ENCODE results near the gene TTLL9. TPM values are rescaled to one million over a fixed set of nuclear protein-coding genes. Genes with fewer than 3 reads are reported as not detected.

The TTLL9 gene
- total RNA-seq, 1 donor from 2014 or later: 0.37 TPM

DNA sequence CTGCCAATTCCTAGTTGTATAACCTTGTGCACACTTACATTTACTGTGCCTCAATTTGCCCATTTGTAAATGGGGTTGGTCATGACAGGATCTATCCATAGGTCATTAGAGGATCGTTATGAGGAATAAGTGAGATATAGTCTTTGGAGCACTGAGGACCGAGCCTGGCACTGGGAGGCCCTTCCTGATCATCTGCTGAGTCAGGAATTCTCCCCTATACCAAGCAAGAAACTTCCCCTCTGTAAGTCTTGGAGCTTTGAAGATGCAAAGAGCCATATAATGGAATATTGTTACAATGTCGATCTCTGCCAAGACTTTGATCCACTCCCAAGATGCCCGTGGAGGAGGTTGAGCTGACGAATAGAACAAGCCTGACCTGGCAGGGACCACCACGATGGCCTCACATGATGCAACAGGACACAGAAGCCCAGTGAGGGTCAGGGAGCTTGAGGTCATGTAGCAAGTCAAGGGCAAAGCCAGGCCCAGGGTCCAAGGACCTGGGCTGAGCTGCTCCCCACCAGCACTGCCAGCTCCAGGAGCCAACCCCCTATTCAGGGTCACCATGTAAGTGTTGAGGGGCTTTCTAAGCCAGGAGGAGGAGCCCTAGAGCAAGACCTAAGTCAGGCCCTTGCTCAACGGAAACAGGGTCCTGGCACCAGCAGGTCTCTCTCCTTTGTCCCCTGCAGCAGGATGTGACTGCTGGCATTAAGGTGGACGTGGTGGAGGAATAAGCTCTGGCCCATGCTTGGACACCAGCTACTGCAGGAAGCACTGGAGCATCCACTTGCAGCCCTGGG lies 64.7 kb downstream of the TTLL9 start:
- no peaks in the 10 kb centered on the region for H3K36me3 Mint-ChIP-seq (ENCODE audit: low read depth)
- no peaks in the 10 kb centered on the region for H3K9me3 Mint-ChIP-seq (ENCODE audit: low read depth)
- H3K4me1 Mint-ChIP-seq (ENCODE audit: low read depth): no peaks in the 10 kb centered on the region
- no peak overlapping the region for H3K4me3 Mint-ChIP-seq (ENCODE audit: unreplicated experiment)
- no peak overlapping the region for H3K27ac Mint-ChIP-seq (ENCODE audit: unreplicated experiment)
- H3K27me3 Mint-ChIP-seq (ENCODE audit: low read depth): peaks cover 25% of the 10 kb centered on the region
- TF ChIP-seq, protein P1, sequence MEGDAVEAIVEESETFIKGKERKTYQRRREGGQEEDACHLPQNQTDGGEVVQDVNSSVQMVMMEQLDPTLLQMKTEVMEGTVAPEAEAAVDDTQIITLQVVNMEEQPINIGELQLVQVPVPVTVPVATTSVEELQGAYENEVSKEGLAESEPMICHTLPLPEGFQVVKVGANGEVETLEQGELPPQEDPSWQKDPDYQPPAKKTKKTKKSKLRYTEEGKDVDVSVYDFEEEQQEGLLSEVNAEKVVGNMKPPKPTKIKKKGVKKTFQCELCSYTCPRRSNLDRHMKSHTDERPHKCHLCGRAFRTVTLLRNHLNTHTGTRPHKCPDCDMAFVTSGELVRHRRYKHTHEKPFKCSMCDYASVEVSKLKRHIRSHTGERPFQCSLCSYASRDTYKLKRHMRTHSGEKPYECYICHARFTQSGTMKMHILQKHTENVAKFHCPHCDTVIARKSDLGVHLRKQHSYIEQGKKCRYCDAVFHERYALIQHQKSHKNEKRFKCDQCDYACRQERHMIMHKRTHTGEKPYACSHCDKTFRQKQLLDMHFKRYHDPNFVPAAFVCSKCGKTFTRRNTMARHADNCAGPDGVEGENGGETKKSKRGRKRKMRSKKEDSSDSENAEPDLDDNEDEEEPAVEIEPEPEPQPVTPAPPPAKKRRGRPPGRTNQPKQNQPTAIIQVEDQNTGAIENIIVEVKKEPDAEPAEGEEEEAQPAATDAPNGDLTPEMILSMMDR (IDR thresholded peaks at IDR 0.05): peak; percentile 26
- DNase-seq (ENCODE audit: low spot score): peak; percentile 62

DNA sequence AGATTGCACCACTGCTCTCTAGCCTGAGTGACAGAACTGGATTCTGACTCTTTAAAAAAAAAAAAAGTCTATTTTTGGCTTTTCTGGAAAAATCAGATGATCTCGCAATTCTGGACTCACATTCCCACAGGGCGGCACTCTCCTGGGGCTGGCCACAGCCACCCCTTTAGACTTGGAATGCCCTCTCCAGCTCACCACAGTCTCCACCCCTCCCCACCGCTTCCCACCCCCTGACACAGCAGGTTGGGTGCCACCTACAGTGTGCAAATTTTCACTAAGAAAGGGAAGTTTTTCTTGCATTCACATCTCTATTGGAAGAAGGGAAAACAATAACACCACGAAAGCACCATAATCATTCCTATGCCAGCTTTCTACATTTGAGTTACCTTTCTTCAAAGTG lies 66.0 kb downstream of the TTLL9 start:
- DNase-seq (ENCODE audit: low spot score): peak; percentile 47
- Mint-ChIP-seq H3K4me3 (ENCODE audit: unreplicated experiment) (no peak overlapping the region), H3K27me3 (ENCODE audit: low read depth) (peaks cover 13% of the 10 kb centered on the region), H3K27ac (ENCODE audit: unreplicated experiment) (no peak overlapping the region), H3K9me3 (ENCODE audit: low read depth) (no peaks in the 10 kb centered on the region), H3K4me1 (ENCODE audit: low read depth) (no peaks in the 10 kb centered on the region), H3K36me3 (ENCODE audit: low read depth) (no peaks in the 10 kb centered on the region)
- TF ChIP-seq, protein P1 (IDR thresholded peaks at IDR 0.05): no peak

DNA sequence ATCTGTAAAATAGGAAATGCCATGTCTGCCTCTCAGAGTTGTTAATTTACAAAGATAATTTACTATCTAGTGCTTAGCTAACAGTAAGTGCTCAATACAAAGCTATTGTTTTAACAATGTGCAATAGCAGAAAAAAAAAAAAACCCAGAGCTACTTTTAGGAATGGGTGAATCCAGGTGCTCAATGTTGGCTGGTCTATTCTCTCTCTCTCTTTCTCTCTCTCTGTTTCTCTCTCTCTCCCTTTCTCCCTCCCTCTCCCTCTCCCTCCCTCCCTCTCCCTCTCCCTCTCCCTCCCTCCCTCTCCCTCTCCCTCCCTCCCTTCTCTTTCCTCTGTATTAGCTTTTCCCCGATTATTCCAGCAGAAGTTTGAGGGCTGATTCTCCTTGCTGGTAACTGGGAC lies 67.4 kb downstream of the TTLL9 start:
- H3K9me3 Mint-ChIP-seq (ENCODE audit: low read depth): no peaks in the 10 kb centered on the region
- TF ChIP-seq, protein P1 (IDR thresholded peaks at IDR 0.05): no peak
- no peak overlapping the region for H3K27ac Mint-ChIP-seq (ENCODE audit: unreplicated experiment)
- no peak for DNase-seq (ENCODE audit: low spot score)
- no peaks in the 10 kb centered on the region for H3K4me1 Mint-ChIP-seq (ENCODE audit: low read depth)
- H3K27me3 Mint-ChIP-seq (ENCODE audit: low read depth): peaks cover 8% of the 10 kb centered on the region
- no peak overlapping the region for H3K4me3 Mint-ChIP-seq (ENCODE audit: unreplicated experiment)
- no peaks in the 10 kb centered on the region for H3K36me3 Mint-ChIP-seq (ENCODE audit: low read depth)

DNA sequence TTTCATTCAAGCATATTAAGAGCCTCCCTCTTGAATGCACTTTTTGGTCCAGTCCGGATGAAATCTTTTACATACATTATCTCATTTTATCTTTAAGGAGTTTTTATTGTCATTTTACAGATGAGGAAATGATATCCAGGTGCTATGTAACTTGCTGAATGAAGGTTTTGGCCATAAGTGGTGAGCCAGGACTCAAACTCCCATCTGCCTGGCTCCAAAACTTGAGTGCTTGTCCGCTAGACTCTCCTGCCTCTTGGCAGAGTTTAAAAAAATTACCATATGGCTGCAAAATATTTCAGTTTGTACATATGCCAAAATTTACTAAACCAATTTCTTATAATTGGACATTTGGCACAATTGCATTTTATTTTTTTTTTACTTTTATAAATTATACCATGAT lies 69.2 kb downstream of the TTLL9 start:
- DNase-seq (ENCODE audit: low spot score): no peak
- Mint-ChIP-seq H3K27ac (ENCODE audit: unreplicated experiment) (no peak overlapping the region), H3K36me3 (ENCODE audit: low read depth) (peaks cover 4% of the 10 kb centered on the region), H3K4me1 (ENCODE audit: low read depth) (no peaks in the 10 kb centered on the region), H3K4me3 (ENCODE audit: unreplicated experiment) (no peak overlapping the region), H3K27me3 (ENCODE audit: low read depth) (peaks cover 8% of the 10 kb centered on the region), H3K9me3 (ENCODE audit: low read depth) (no peaks in the 10 kb centered on the region)
- TF ChIP-seq, protein P1 (IDR thresholded peaks at IDR 0.05): no peak

DNA sequence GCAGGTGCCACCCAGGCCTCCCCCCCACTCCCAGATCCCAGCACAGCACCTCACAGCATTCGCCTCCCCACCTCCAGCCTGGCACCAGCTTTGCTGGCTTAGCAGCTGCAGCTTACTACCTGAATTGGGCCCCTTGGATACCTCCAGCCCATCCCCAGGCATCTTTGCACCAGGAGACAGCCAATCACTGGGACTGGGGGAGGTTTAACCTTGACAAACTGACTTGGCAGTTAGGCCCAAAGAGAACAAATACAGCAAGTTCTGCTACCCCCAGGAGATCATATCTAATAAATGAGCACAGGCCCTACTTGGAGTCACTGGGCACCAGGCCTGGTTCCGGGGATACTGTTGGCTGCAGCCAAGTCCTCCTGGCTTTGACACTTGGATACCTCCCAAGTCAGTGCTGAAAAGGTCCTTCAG lies 72.6 kb downstream of the TTLL9 start:
- no peak for DNase-seq (ENCODE audit: low spot score)
- TF ChIP-seq, protein P1 (IDR thresholded peaks at IDR 0.05): no peak
- Mint-ChIP-seq H3K27ac (ENCODE audit: unreplicated experiment) (no peak overlapping the region), H3K9me3 (ENCODE audit: low read depth) (peaks cover under 1% of the 10 kb centered on the region), H3K36me3 (ENCODE audit: low read depth) (peaks cover 30% of the 10 kb centered on the region), H3K4me1 (ENCODE audit: low read depth) (no peaks in the 10 kb centered on the region), H3K4me3 (ENCODE audit: unreplicated experiment) (no peak overlapping the region), H3K27me3 (ENCODE audit: low read depth) (peaks cover 7% of the 10 kb centered on the region)

Measured in chondrocyte (in vitro differentiated cells).